Ovary (tissue), 9 donors: ENCODE measurements around the gene REXO2. TPM values are rescaled to one million over a fixed set of nuclear protein-coding genes. Genes with fewer than 3 reads are reported as not detected.

Source experiments
- DNase-seq, 5 donors: peaks; one replicate each; pipeline ENCODE4 v3.0.0-alpha.2; 2019 to 2020
- H3K27ac ChIP-seq, 2 donors: fragments of 200-600 bp; one replicate each; pipeline versions ENCODE4 v1.5.1 to v1.8.0; 2019 to 2022
- H3K27me3 ChIP-seq: fragments of 200-600 bp; one replicate; pipeline ENCODE4 v1.8.0; 2022
- H3K36me3 ChIP-seq: fragments of 200-600 bp; sonication (generic); one replicate; pipeline ENCODE4 v1.5.1; 2019
- H3K4me1 ChIP-seq: one replicate; pipeline ENCODE4 v1.8.1; 2013; ENCODE audit warnings: mild to moderate bottlenecking, moderate library complexity; ENCODE audit not compliant: insufficient read depth
- H3K4me3 ChIP-seq: fragments of 200-600 bp; sonication (generic); one replicate; pipeline ENCODE4 v1.5.1; 2017
- H3K9me3 ChIP-seq, 2 donors: fragments of 200-600 bp in 1 of 2; sonication (generic) in 1 of 2; one replicate each; pipeline versions ENCODE4 v1.5.1 to v1.8.1; 2013 to 2019; ENCODE audit warnings: mild to moderate bottlenecking in 1 of 2, moderate library complexity in 1 of 2
- CTCF ChIP-seq, 3 donors: fragments of 450-650 bp in 2 of 3; fragments of 200-600 bp in 1 of 3; IDR thresholded peaks; one replicate each; pipeline versions ENCODE4 v1.5.1 to v1.8.0; 2016 to 2022; ENCODE audit warnings: antibody characterized with exemption in 3 of 3, mild to moderate bottlenecking in 1 of 3
- EP300 ChIP-seq: sonication (generic); formaldehyde crosslinking; IDR thresholded peaks from one replicate; pipeline ENCODE4 v1.6.1; 2017; ENCODE audit warnings: antibody characterized with exemption
- POLR2A ChIP-seq: fragments of 450-650 bp; IDR thresholded peaks from one replicate; pipeline ENCODE4 v1.6.1; 2017; ENCODE audit warnings: antibody characterized with exemption, mild to moderate bottlenecking, moderate library complexity
- WGBS, 3 donors: extraction: QIAGEN DNeasy Blood & Tissue Kit in 1 of 3; methylation state at CpG; one replicate each; pipeline versions ENCODE4 v1.1.5 to v1.1.7; 2013 to 2017; 5-methylcytosine and 5-hydroxymethylcytosine counted together
- intact Hi-C, 4 donors: fragments of 100-400 bp; cut with DNase I; formaldehyde crosslinking; loops; one replicate each; pipeline versions ENCODE4 v1.11.0 to v1.15.1; 2022 to 2023
- polyA plus RNA-seq, 2 donors: library from polyadenylated mRNA; stranded (reverse); fragments of 200-250 nt in 1 of 2; fragments of 350-450 nt in 1 of 2; fragmentation: Illumina TruSeq in 1 of 2; extraction: RNeasy Lipid Tissue Mini Kit (QIAGEN cat#74804) in 1 of 2; gene quantifications; one replicate each; pipeline ENCODE4 v1.2.3, GENCODE V29; 2013 to 2014
- total RNA-seq, 7 donors: library from RNA; depleted of rRNA in 2 of 7; stranded (reverse); fragments of >200 nt in 2 of 7; fragmentation: NEBNext Ultra II Directional in 3 of 7; extraction: Animal tissue kit (Norgen Biotek cat#: 25700) in 3 of 7; gene quantifications; one replicate each; pipeline versions ENCODE4 v1.1.0 to v1.2.4, GENCODE V29; 2016 to 2023
- donor health status: DM: no; HTN: no; CAD: no; lungs with moderate emphysema.
- donor health status: DM: no; HTN: no; CAD: no.
- donor health status: Bipolar disorder and iron deficiency.
- donor health status: DM: yes; HTN: yes; CAD: no.
- donor health status: DM: no; HTN: no; CAD: no.
- donor health status: DM: yes; HTN: yes; CAD: no.

REXO2 gene
- total and polyA plus RNA-seq, 9 donors = 74.1 to 148 (median 96.0) TPM

GRCh38 chr11:114400216-114400914, 38.9 kb upstream of the REXO2 start, which contains the start of the genes C11orf71 and RBM7:
TSS of gene C11orf71 (minus strand) at chr11:114400511. CDS start at chr11:114400331, 180 bp downstream.
TSS of gene RBM7 (plus strand) at chr11:114400666. CDS start at chr11:114400672, 6 bp downstream.
- TF ChIP-seq EP300 = peak; percentile 16
- TF ChIP-seq POLR2A = peak; percentile 96
- TF ChIP-seq CTCF (IDR thresholded peaks at IDR 0.05) = peak in 1 of 3 donors; percentile 42
- no peaks in the 10 kb centered on the region for H3K9me3 ChIP-seq
- WGBS, 3 donors = 0% methylated on average over 58 to 65 of the region's 65 CpGs
- peak within 1 kb of the TSS; percentile 80 for H3K4me3 ChIP-seq
- no peaks in the 10 kb centered on the region for H3K36me3 ChIP-seq
- H3K27ac ChIP-seq = peak within 1 kb of the TSS; percentile 95 to 100
- peak; percentile 98 to 99 (median 99) for DNase-seq
- no peaks in the 10 kb centered on the region for H3K27me3 ChIP-seq
- H3K4me1 ChIP-seq = peaks cover 4% of the 10 kb centered on the region
- intact Hi-C loops = loop anchor here in 1 of 4 donors (2.0 kb wide), 1 partner anchor 38 kb away; the partner anchor contains the start of gene REXO2

- peaks cover 4% of the 10 kb centered on the region for H3K4me1 ChIP-seq
- intact Hi-C loops = loop anchor here in 1 of 4 donors (2.0 kb wide), 1 partner anchor 38 kb away; the partner anchor contains the start of gene REXO2
- peak overlapping the region; percentile 80 for H3K4me3 ChIP-seq
- no peaks in the 10 kb centered on the region for H3K36me3 ChIP-seq
- H3K27ac ChIP-seq = peak overlapping the region; percentile 95 to 100
- H3K27me3 ChIP-seq = no peaks in the 10 kb centered on the region
- no peak for DNase-seq
- H3K9me3 ChIP-seq = no peaks in the 10 kb centered on the region
- TF ChIP-seq CTCF (IDR thresholded peaks at IDR 0.05) (no peak), EP300 (peak; percentile 35), POLR2A (no peak)
- WGBS, 3 donors = 0 to 2% (median 1%) methylated on average over 8 of the region's 8 CpGs
These were observed 38.4 kb upstream of the REXO2 start for GRCh38 chr11:114400915-114401223.

GRCh38 chr11:114401311-114401710, 38.0 kb upstream of the REXO2 start:
- peaks cover 4% of the 10 kb centered on the region for H3K4me1 ChIP-seq
- intact Hi-C loops = loop anchor here in 1 of 4 donors (2.0 kb wide), 1 partner anchor 37 kb away; the partner anchor contains the start of gene REXO2
- H3K4me3 ChIP-seq = peak overlapping the region; percentile 80
- H3K36me3 ChIP-seq = no peaks in the 10 kb centered on the region
- peak overlapping the region; percentile 95 to 100 for H3K27ac ChIP-seq
- TF ChIP-seq POLR2A (no peak), CTCF (IDR thresholded peaks at IDR 0.05) (no peak), EP300 (no peak)
- no peaks in the 10 kb centered on the region for H3K27me3 ChIP-seq
- no peaks in the 10 kb centered on the region for H3K9me3 ChIP-seq
- DNase-seq = no peak
- WGBS, 3 donors = 1% methylated on average over 4 of the region's 4 CpGs

- no peak for TF ChIP-seq CTCF (IDR thresholded peaks at IDR 0.05)
- Histone ChIP-seq H3K9me3 (no peaks in the 10 kb centered on the region), H3K27ac (no peak overlapping the region), H3K4me1 (no peaks in the 10 kb centered on the region), H3K4me3 (no peak overlapping the region), H3K36me3 (no peaks in the 10 kb centered on the region), H3K27me3 (no peaks in the 10 kb centered on the region)
- intact Hi-C loops = no loop called here
- WGBS, 3 donors = 93 to 96% (median 96%) methylated on average over 4 of the region's 4 CpGs
- no peak for DNase-seq
These were observed 26.3 kb upstream of the REXO2 start for GRCh38 chr11:114412946-114413345.
